ENCODE measurements around the gene IGSF21.

IGSF21 gene

GRCh38 chr1:18141661-18142060, 34.1 kb downstream of the IGSF21 start:
- Mint-ChIP-seq H3K27me3 (ENCODE audit: low read depth, poor library complexity) (peaks cover 26% of the 10 kb centered on the region), H3K27ac (no peak overlapping the region), H3K4me1 (peaks cover 13% of the 10 kb centered on the region), H3K36me3 (ENCODE audit: low read depth) (no peaks in the 10 kb centered on the region), H3K4me3 (no peak overlapping the region), H3K9me3 (no peaks in the 10 kb centered on the region)
- DNase-seq: no peak
- no peak for TF ChIP-seq CTCF (IDR thresholded peaks at IDR 0.05)

DNA sequence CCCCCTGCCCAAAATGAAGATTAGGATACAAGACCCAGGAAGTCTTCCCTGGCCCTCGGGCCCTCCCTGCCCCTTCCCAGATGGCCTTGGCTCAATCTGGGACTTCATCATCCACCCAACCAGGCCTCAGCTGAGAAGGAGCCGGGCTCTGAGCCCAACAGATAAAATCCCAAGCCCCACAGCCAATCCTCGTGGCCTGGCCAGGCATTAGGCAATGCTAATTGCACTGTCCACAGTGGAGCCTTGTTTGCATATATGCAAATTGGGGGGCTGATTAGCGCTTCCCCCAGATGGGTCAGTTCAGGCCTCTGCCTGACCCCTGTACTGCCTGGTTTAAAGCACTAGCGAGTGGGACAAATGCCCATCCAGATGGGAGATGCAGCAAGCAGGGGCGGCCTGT, 34.9 kb downstream of the IGSF21 start:
- H3K9me3 Mint-ChIP-seq: no peaks in the 10 kb centered on the region
- H3K4me1 Mint-ChIP-seq: peaks cover 13% of the 10 kb centered on the region
- H3K36me3 Mint-ChIP-seq (ENCODE audit: low read depth): no peaks in the 10 kb centered on the region
- no peak overlapping the region for H3K27ac Mint-ChIP-seq
- no peak for DNase-seq
- no peak for TF ChIP-seq CTCF (IDR thresholded peaks at IDR 0.05)
- no peak overlapping the region for H3K4me3 Mint-ChIP-seq
- peaks cover 22% of the 10 kb centered on the region for H3K27me3 Mint-ChIP-seq (ENCODE audit: low read depth, poor library complexity)

GRCh38 chr1:18142969-18143368, 35.4 kb downstream of the IGSF21 start:
- DNase-seq: no peak
- Mint-ChIP-seq H3K36me3 (ENCODE audit: low read depth) (no peaks in the 10 kb centered on the region), H3K4me1 (peaks cover 13% of the 10 kb centered on the region), H3K4me3 (no peak overlapping the region), H3K9me3 (no peaks in the 10 kb centered on the region), H3K27ac (no peak overlapping the region), H3K27me3 (ENCODE audit: low read depth, poor library complexity) (peaks cover 22% of the 10 kb centered on the region)
- no peak for TF ChIP-seq CTCF (IDR thresholded peaks at IDR 0.05)

DNA sequence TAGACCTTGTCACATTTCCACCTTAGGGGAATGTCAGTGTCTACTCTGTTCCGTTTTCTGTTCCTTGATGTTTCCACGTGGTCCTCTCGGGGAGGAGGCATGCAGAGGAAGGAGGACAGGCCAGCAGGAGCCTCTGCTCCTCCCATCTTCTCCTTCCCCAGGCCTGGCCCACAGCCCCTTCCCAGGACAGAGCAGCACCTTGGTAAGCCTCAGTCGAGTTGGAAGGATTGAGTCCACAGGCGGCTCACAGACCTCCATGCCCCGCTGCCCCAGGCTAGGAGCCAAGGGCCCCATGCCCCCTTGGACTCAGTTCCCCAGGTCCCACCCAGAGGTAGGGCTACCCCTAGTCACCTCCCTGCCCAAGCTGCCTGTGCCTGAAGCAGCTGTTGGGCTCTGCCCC, 36.5 kb downstream of the IGSF21 start:
- no peaks in the 10 kb centered on the region for H3K9me3 Mint-ChIP-seq
- TF ChIP-seq CTCF (IDR thresholded peaks at IDR 0.05): no peak
- H3K4me1 Mint-ChIP-seq: peaks cover 20% of the 10 kb centered on the region
- no peaks in the 10 kb centered on the region for H3K36me3 Mint-ChIP-seq (ENCODE audit: low read depth)
- peaks cover 26% of the 10 kb centered on the region for H3K27me3 Mint-ChIP-seq (ENCODE audit: low read depth, poor library complexity)
- no peak overlapping the region for H3K4me3 Mint-ChIP-seq
- peak overlapping the region; percentile 69 for H3K27ac Mint-ChIP-seq
- DNase-seq: no peak

- no peaks in the 10 kb centered on the region for H3K36me3 Mint-ChIP-seq (ENCODE audit: low read depth)
- H3K4me1 Mint-ChIP-seq: peaks cover 27% of the 10 kb centered on the region
- DNase-seq: no peak
- TF ChIP-seq CTCF (IDR thresholded peaks at IDR 0.05): no peak
- H3K27ac Mint-ChIP-seq: no peak overlapping the region
- H3K9me3 Mint-ChIP-seq: no peaks in the 10 kb centered on the region
- no peak overlapping the region for H3K4me3 Mint-ChIP-seq
- H3K27me3 Mint-ChIP-seq (ENCODE audit: low read depth, poor library complexity): peaks cover 23% of the 10 kb centered on the region
Measured at GRCh38 chr1:18144916-18145647, 37.5 kb downstream of the IGSF21 start.

All from nephron progenitor cell (in vitro differentiated cells).